B cell (primary cell): ENCODE measurements around the gene ADAM11. TPM values are rescaled to one million over a fixed set of nuclear protein-coding genes. Genes with fewer than 3 reads are reported as not detected.

Experiments
- ATAC-seq: fragments of 200-7000 bp; cut with Tn5 transposase; one replicate; pipeline ENCODE4 v1.10.0; 2021; ENCODE audit warnings: low read depth, mild to moderate bottlenecking, moderate number of reproducible peaks, moderate library complexity
- CTCF ChIA-PET: fragments of 350-600 bp; sonication (Branson Sonifier 250); formaldehyde crosslinking; loops from one replicate; lab custom pipeline; 2021; ENCODE audit warnings: antibody characterized with exemption, inconsistent platforms; lab: Charles Lee
- POLR2A ChIA-PET: fragments of 350-600 bp; sonication (Branson Sonifier 250); formaldehyde crosslinking; loops from one replicate; lab custom pipeline; 2021; ENCODE audit warnings: antibody characterized with exemption; lab: Charles Lee
- DNase-seq: peaks from one replicate; pipeline ENCODE4 v3.0.0; 2013
- H2AFZ ChIP-seq: 2 replicates; pipeline ENCODE4 v1.6.1; 2012; ENCODE audit warnings: mild to moderate bottlenecking, low read depth, low read length; ENCODE audit not compliant: insufficient read depth, poor library complexity, severe bottlenecking
- H3K27ac ChIP-seq, 2 donors: 1 replicate in 1 of 2; 2 replicates in 1 of 2; pipeline ENCODE4 v1.5.1; 2012 to 2013; ENCODE audit warnings: low read length in 2 of 2, mild to moderate bottlenecking in 2 of 2, moderate library complexity in 1 of 2
- H3K27me3 ChIP-seq, 4 experiments: fragments of 200-600 bp in 1 of 4; sonication (generic) in 1 of 4; replicated peaks in 1 of 4; 1 replicate in 2 of 4; 2 replicates in 2 of 4; pipeline versions ENCODE4 v1.6.1 to v1.7.0; 2013 to 2016; ENCODE audit warnings: low read length in 3 of 4, mild to moderate bottlenecking in 2 of 4, mixed read lengths in 1 of 4, moderate library complexity in 1 of 4; ENCODE audit not compliant: insufficient read depth in 4 of 4, control insufficient read depth in 3 of 4; ENCODE audit errors: control extremely low read depth in 1 of 4
- H3K36me3 ChIP-seq, 2 experiments: replicated peaks in 1 of 2; 1 replicate in 1 of 2; 2 replicates in 1 of 2; pipeline versions ENCODE4 v1.6.1 to v1.7.1; 2013; ENCODE audit warnings: low read length in 1 of 2; ENCODE audit not compliant: insufficient read depth in 2 of 2, control insufficient read depth in 1 of 2; ENCODE audit errors: control extremely low read depth in 1 of 2, extremely low read depth in 1 of 2
- H3K4me1 ChIP-seq, 2 donors: fragments of 200-600 bp in 1 of 2; sonication (generic) in 1 of 2; 1 replicate in 1 of 2; 2 replicates in 1 of 2; pipeline versions ENCODE4 v1.5.1 to v1.6.1; 2013 to 2017; ENCODE audit warnings: low read length in 2 of 2; ENCODE audit not compliant: control insufficient read depth in 2 of 2, insufficient read depth in 2 of 2
- H3K4me2 ChIP-seq: replicated peaks from 2 replicates; pipeline ENCODE3; 2012; ENCODE audit warnings: mild to moderate bottlenecking, low read depth, low read length; ENCODE audit not compliant: poor library complexity, severe bottlenecking
- H3K4me3 ChIP-seq, 5 experiments: fragments of 200-600 bp in 1 of 5; sonication (generic) in 1 of 5; 1 replicate in 3 of 5; 2 replicates in 2 of 5; pipeline versions ENCODE4 v1.5.1 to v1.7.0; 2011 to 2016; ENCODE audit warnings: low read length in 4 of 5, mild to moderate bottlenecking in 4 of 5, low read depth in 2 of 5, control low read depth in 1 of 5, moderate library complexity in 1 of 5; ENCODE audit not compliant: insufficient read depth in 1 of 5; ENCODE audit errors: control extremely low read depth in 1 of 5, extremely low read depth in 1 of 5
- H3K79me2 ChIP-seq: fragments of 200-600 bp; sonication (generic); one replicate; pipeline ENCODE4 v1.6.0; 2016; ENCODE audit warnings: low read length; ENCODE audit not compliant: control insufficient read depth, insufficient read depth
- H3K9ac ChIP-seq: fragments of 200-600 bp; sonication (generic); 2 replicates; pipeline ENCODE4 v1.6.1; 2017; ENCODE audit warnings: mild to moderate bottlenecking, low read length, moderate library complexity
- H3K9me3 ChIP-seq, 3 donors: one replicate each; pipeline versions ENCODE4 v1.6.1 to v1.7.1; 2013; ENCODE audit warnings: low read length in 2 of 3; ENCODE audit not compliant: control insufficient read depth in 2 of 3, insufficient read depth in 1 of 3; ENCODE audit errors: control extremely low read depth in 1 of 3
- H4K20me1 ChIP-seq: 2 replicates; pipeline ENCODE4 v1.6.0; 2012; ENCODE audit warnings: mild to moderate bottlenecking, low read length; ENCODE audit not compliant: insufficient read depth, control insufficient read depth, poor library complexity, severe bottlenecking
- H3K27ac Mint-ChIP-seq: one replicate; pipeline ENCODE4 v1.8.0; 2021; ENCODE audit warnings: mixed read lengths
- H3K27me3 Mint-ChIP-seq: one replicate; pipeline ENCODE4 v1.8.0; 2021; ENCODE audit warnings: mixed read lengths
- H3K4me1 Mint-ChIP-seq: one replicate; pipeline ENCODE4 v1.8.0; 2021; ENCODE audit warnings: mixed read lengths
- H3K4me3 Mint-ChIP-seq: one replicate; pipeline ENCODE4 v1.8.0; 2021; ENCODE audit warnings: mixed read lengths
- H3K9me3 Mint-ChIP-seq: one replicate; pipeline ENCODE4 v1.8.0; 2022; ENCODE audit warnings: mixed read lengths; ENCODE audit not compliant: insufficient read depth
- EZH2 ChIP-seq: IDR thresholded peaks from 2 replicates; pipeline ENCODE4 v1.6.1; 2012; ENCODE audit warnings: borderline replicate concordance, low read depth, mild to moderate bottlenecking, moderate library complexity, low read length; ENCODE audit not compliant: insufficient read depth, poor library complexity, severe bottlenecking
- WGBS: methylation state at CpG from one replicate; pipeline ENCODE4 v1.1.5; 2013; ENCODE audit warnings: missing lambda C conversion rate; ENCODE audit not compliant: insufficient coverage; 5-methylcytosine and 5-hydroxymethylcytosine counted together
- intact Hi-C: fragments of 100-400 bp; cut with micrococcal nuclease; formaldehyde crosslinking; loops from one replicate; pipeline ENCODE4 v1.10.0; 2022
- polyA plus RNA-seq: library from polyadenylated mRNA; depleted of rRNA; stranded (reverse); fragments of >200 nt; gene quantifications from 2 replicates; pipeline ENCODE4 v1.2.3, GENCODE V29; 2012
- total RNA-seq, 2 donors: library from RNA; stranded (reverse); fragments of 120-200 nt in 1 of 2; gene quantifications; 1 replicate in 1 of 2; 2 replicates in 1 of 2; pipeline versions ENCODE4 v1.2.3 to v1.2.4, GENCODE V29; 2013 to 2022
- TF ChIP-seq, protein P1 (sequence below): fragments of 200-600 bp; IDR thresholded peaks from one replicate; pipeline ENCODE4 v1.8.0; 2022; ENCODE audit warnings: antibody characterized with exemption, mild to moderate bottlenecking

ADAM11 gene
- total and polyA plus RNA-seq, 2 donors (not counting 1 experiment from before 2014, with no cell fraction given), result 0.39 to 1.00 TPM

GRCh38 chr17:44801880-44802279, 43.1 kb downstream of the ADAM11 start:
- no peak overlapping the region for H3K27ac Mint-ChIP-seq
- Histone ChIP-seq H3K79me2 (no peaks in the 10 kb centered on the region), H3K4me3 (no peak overlapping the region), H3K27me3 (no peaks in the 10 kb centered on the region), H3K4me1 (no peaks in the 10 kb centered on the region), H2AFZ (no peak overlapping the region), H3K27ac (no peak overlapping the region), H4K20me1 (no peaks in the 10 kb centered on the region), H3K9ac (no peak overlapping the region), H3K36me3 (no peaks in the 10 kb centered on the region), H3K4me2 (no peak overlapping the region), H3K9me3 (no peaks in the 10 kb centered on the region)
- H3K27me3 Mint-ChIP-seq, result no peaks in the 10 kb centered on the region
- TF ChIP-seq EZH2, result no peak
- TF ChIP-seq, protein P1, sequence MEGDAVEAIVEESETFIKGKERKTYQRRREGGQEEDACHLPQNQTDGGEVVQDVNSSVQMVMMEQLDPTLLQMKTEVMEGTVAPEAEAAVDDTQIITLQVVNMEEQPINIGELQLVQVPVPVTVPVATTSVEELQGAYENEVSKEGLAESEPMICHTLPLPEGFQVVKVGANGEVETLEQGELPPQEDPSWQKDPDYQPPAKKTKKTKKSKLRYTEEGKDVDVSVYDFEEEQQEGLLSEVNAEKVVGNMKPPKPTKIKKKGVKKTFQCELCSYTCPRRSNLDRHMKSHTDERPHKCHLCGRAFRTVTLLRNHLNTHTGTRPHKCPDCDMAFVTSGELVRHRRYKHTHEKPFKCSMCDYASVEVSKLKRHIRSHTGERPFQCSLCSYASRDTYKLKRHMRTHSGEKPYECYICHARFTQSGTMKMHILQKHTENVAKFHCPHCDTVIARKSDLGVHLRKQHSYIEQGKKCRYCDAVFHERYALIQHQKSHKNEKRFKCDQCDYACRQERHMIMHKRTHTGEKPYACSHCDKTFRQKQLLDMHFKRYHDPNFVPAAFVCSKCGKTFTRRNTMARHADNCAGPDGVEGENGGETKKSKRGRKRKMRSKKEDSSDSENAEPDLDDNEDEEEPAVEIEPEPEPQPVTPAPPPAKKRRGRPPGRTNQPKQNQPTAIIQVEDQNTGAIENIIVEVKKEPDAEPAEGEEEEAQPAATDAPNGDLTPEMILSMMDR, result no peak
- POLR2A ChIA-PET, result no interaction called here
- no peak for DNase-seq
- intact Hi-C loops, result no loop called here
- WGBS, result 87% methylated on average over 3 of the region's 5 CpGs
- H3K9me3 Mint-ChIP-seq, result no peaks in the 10 kb centered on the region
- CTCF ChIA-PET, result no interaction called here
- no peaks in the 10 kb centered on the region for H3K4me1 Mint-ChIP-seq
- H3K4me3 Mint-ChIP-seq, result no peak overlapping the region
- no peak for ATAC-seq

GRCh38 chr17:44804302-44805089, 45.7 kb downstream of the ADAM11 start:
- H3K27me3 Mint-ChIP-seq, result no peaks in the 10 kb centered on the region
- no peak overlapping the region for H3K4me3 Mint-ChIP-seq
- 98% methylated on average over 8 of the region's 10 CpGs for WGBS
- CTCF ChIA-PET, result no interaction called here
- intact Hi-C loops, result no loop called here
- H3K4me3 ChIP-seq, result no peak overlapping the region
- no peaks in the 10 kb centered on the region for H3K4me1 Mint-ChIP-seq
- no peak overlapping the region for H2AFZ ChIP-seq
- no peaks in the 10 kb centered on the region for H3K36me3 ChIP-seq
- no peak for TF ChIP-seq EZH2
- TF ChIP-seq, protein P1, result no peak
- no peak for DNase-seq
- H3K9me3 ChIP-seq, result no peaks in the 10 kb centered on the region
- no peak for ATAC-seq
- no peaks in the 10 kb centered on the region for H3K4me1 ChIP-seq
- no peaks in the 10 kb centered on the region for H3K27me3 ChIP-seq
- H3K9me3 Mint-ChIP-seq, result no peaks in the 10 kb centered on the region
- H3K9ac ChIP-seq, result no peak overlapping the region
- no peak overlapping the region for H3K27ac ChIP-seq
- POLR2A ChIA-PET, result no interaction called here
- no peaks in the 10 kb centered on the region for H3K79me2 ChIP-seq
- no peak overlapping the region for H3K4me2 ChIP-seq
- no peaks in the 10 kb centered on the region for H4K20me1 ChIP-seq
- no peak overlapping the region for H3K27ac Mint-ChIP-seq
